H1 (cell line): ENCODE measurements around the gene ATP7A. TPM values are rescaled to one million over a fixed set of nuclear protein-coding genes. Genes with fewer than 3 reads are reported as not detected.

ENCODE experiments used
- CTCF ChIA-PET: fragments of 300-600 bp; sonication (Branson Sonifier 250); formaldehyde crosslinking; loops from one replicate; lab custom pipeline; 2021; ENCODE audit not compliant: partially characterized antibody; lab: Charles Lee
- POLR2A ChIA-PET: fragments of 300-600 bp; sonication (Branson Sonifier 250); formaldehyde crosslinking; loops from one replicate; lab custom pipeline; 2021; ENCODE audit warnings: inconsistent platforms; ENCODE audit not compliant: partially characterized antibody; lab: Charles Lee
- DNase-seq, 2 experiments: peaks; one replicate each; pipeline versions ENCODE4 v3.0.0 to v3.0.0-alpha.2; 2010 to 2022; ENCODE audit warnings: low spot score in 2 of 2, low read depth in 1 of 2, mixed read lengths in 1 of 2
- FAIRE-seq: peaks from 2 replicates; lab custom pipeline; 2011; peaks lifted over from hg19 to GRCh38; lab: Jason Lieb, UNC
- H2AFZ ChIP-seq: 2 replicates; pipeline ENCODE4 v1.8.1; 2012; ENCODE audit warnings: low read length, inconsistent platforms
- H2AK5ac ChIP-seq: 2 replicates; pipeline ENCODE4 v1.6.1; 2013; ENCODE audit warnings: low read depth, low read length
- H2BK120ac ChIP-seq: replicated peaks from 2 replicates; pipeline ENCODE3; 2013; ENCODE audit warnings: low read depth, low read length, inconsistent platforms
- H2BK12ac ChIP-seq: 2 replicates; pipeline ENCODE4 v1.6.1; 2013; ENCODE audit warnings: low read depth, low read length
- H2BK15ac ChIP-seq: 2 replicates; pipeline ENCODE4 v1.6.1; 2013; ENCODE audit warnings: low read length
- H2BK20ac ChIP-seq: 2 replicates; pipeline ENCODE4 v1.6.1; 2013; ENCODE audit warnings: low read length
- H2BK5ac ChIP-seq: 2 replicates; pipeline ENCODE4 v1.6.1; 2013; ENCODE audit warnings: low read depth, low read length
- H3K14ac ChIP-seq: 2 replicates; pipeline ENCODE4 v1.6.1; 2013; ENCODE audit warnings: inconsistent platforms; ENCODE audit not compliant: insufficient read length
- H3K18ac ChIP-seq: 2 replicates; pipeline ENCODE4 v1.6.1; 2013; ENCODE audit warnings: low read length; ENCODE audit errors: extremely low read depth
- H3K23ac ChIP-seq: 2 replicates; pipeline ENCODE4 v1.6.1; 2013; ENCODE audit warnings: inconsistent platforms; ENCODE audit not compliant: insufficient read length
- H3K23me2 ChIP-seq: 2 replicates; pipeline ENCODE4 v1.6.1; 2013; ENCODE audit warnings: low read depth, low read length
- H3K27ac ChIP-seq: 2 replicates; pipeline ENCODE4 v1.6.1; 2011; ENCODE audit warnings: low read depth, low read length, inconsistent platforms
- H3K27me3 ChIP-seq, 4 experiments: replicated peaks in 1 of 4; 1 replicate in 1 of 4; 2 replicates in 3 of 4; pipeline versions ENCODE4 v1.6.1 to v1.8.1; 2011 to 2013; ENCODE audit warnings: low read length in 3 of 4, mild to moderate bottlenecking in 3 of 4, inconsistent platforms in 2 of 4, mixed read lengths in 2 of 4, moderate library complexity in 1 of 4; ENCODE audit not compliant: control insufficient read depth in 3 of 4, insufficient read depth in 3 of 4; ENCODE audit errors: extremely low read depth in 1 of 4
- H3K36me3 ChIP-seq, 4 experiments: 2 replicates each; pipeline versions ENCODE4 v1.6.1 to v1.8.1; 2011 to 2013; ENCODE audit warnings: mild to moderate bottlenecking in 4 of 4, low read length in 3 of 4, moderate library complexity in 2 of 4, control low read depth in 1 of 4, inconsistent platforms in 1 of 4; ENCODE audit not compliant: insufficient read depth in 4 of 4, control insufficient read depth in 2 of 4
- H3K4ac ChIP-seq: replicated peaks from 2 replicates; pipeline ENCODE3; 2013; ENCODE audit warnings: low read length, low read depth, mixed read lengths, inconsistent platforms; ENCODE audit not compliant: insufficient read length
- H3K4me1 ChIP-seq, 4 experiments: replicated peaks in 1 of 4; 1 replicate in 1 of 4; 2 replicates in 3 of 4; pipeline versions ENCODE4 v1.6.1 to v1.8.1; 2011 to 2013; ENCODE audit warnings: low read length in 3 of 4, inconsistent platforms in 2 of 4, mixed read lengths in 1 of 4; ENCODE audit not compliant: insufficient read depth in 4 of 4, control insufficient read depth in 3 of 4
- H3K4me2 ChIP-seq, 2 experiments: 2 replicates each; pipeline versions ENCODE4 v1.6.1 to v1.8.1; 2011 to 2013; ENCODE audit warnings: low read depth in 2 of 2, low read length in 2 of 2, control low read depth in 1 of 2, inconsistent platforms in 1 of 2, mild to moderate bottlenecking in 1 of 2; ENCODE audit not compliant: insufficient read depth in 1 of 2
- H3K4me3 ChIP-seq, 4 experiments: fragments of 200-600, 300-600 bp in 1 of 4; sonication (generic), shearing (Covaris generic), sonication (Bioruptor Twin) in 1 of 4; 2 replicates each; pipeline versions ENCODE4 v1.5.1 to v1.8.1; 2011 to 2016; ENCODE audit warnings: low read length in 4 of 4, low read depth in 3 of 4, control low read depth in 2 of 4, inconsistent platforms in 2 of 4, mild to moderate bottlenecking in 2 of 4, mixed read lengths in 1 of 4, moderate library complexity in 1 of 4; ENCODE audit not compliant: insufficient read depth in 2 of 4; ENCODE audit errors: extremely low read depth in 1 of 4
- H3K56ac ChIP-seq: replicated peaks from 2 replicates; pipeline ENCODE3; 2013; ENCODE audit warnings: low read depth, mild to moderate bottlenecking, mixed read lengths, low read length, inconsistent platforms; ENCODE audit not compliant: insufficient read length
- H3K79me1 ChIP-seq: 2 replicates; pipeline ENCODE4 v1.6.1; 2013; ENCODE audit warnings: low read depth, low read length, control low read depth
- H3K79me2 ChIP-seq, 2 experiments: 2 replicates each; pipeline versions ENCODE4 v1.6.1 to v1.8.1; 2012 to 2013; ENCODE audit warnings: low read length in 2 of 2, mild to moderate bottlenecking in 2 of 2, inconsistent platforms in 1 of 2; ENCODE audit not compliant: insufficient read depth in 2 of 2, control insufficient read depth in 1 of 2
- H3K9ac ChIP-seq, 4 experiments: replicated peaks in 1 of 4; 1 replicate in 1 of 4; 2 replicates in 3 of 4; pipeline versions ENCODE4 v1.6.1 to v1.8.1; 2011 to 2013; ENCODE audit warnings: low read depth in 3 of 4, low read length in 3 of 4, control low read depth in 2 of 4, mild to moderate bottlenecking in 2 of 4, moderate library complexity in 2 of 4, inconsistent platforms in 1 of 4; ENCODE audit errors: extremely low read depth in 1 of 4
- H3K9me3 ChIP-seq, 2 experiments: 2 replicates each; pipeline versions ENCODE4 v1.6.1 to v1.8.1; 2012 to 2013; ENCODE audit warnings: mild to moderate bottlenecking in 2 of 2, moderate library complexity in 2 of 2, control low read depth in 1 of 2, inconsistent platforms in 1 of 2, low read depth in 1 of 2, low read length in 1 of 2, mixed read lengths in 1 of 2; ENCODE audit not compliant: insufficient read depth in 2 of 2
- H4K20me1 ChIP-seq, 2 experiments: replicated peaks in 1 of 2; 2 replicates each; pipeline versions ENCODE3 to v1.8.1; 2011 to 2013; ENCODE audit warnings: inconsistent platforms in 2 of 2, low read length in 2 of 2, mild to moderate bottlenecking in 1 of 2; ENCODE audit not compliant: insufficient read depth in 2 of 2, control insufficient read depth in 1 of 2
- H4K5ac ChIP-seq: 2 replicates; pipeline ENCODE4 v1.6.1; 2013; ENCODE audit warnings: low read length, low read depth, mixed read lengths, inconsistent platforms; ENCODE audit not compliant: insufficient read length
- H4K8ac ChIP-seq: 2 replicates; pipeline ENCODE4 v1.8.0; 2013; ENCODE audit warnings: mild to moderate bottlenecking, moderate library complexity, low read length, inconsistent platforms; ENCODE audit not compliant: insufficient read depth; ENCODE audit errors: extremely low read depth
- H4K91ac ChIP-seq: replicated peaks from 2 replicates; pipeline ENCODE3; 2013; ENCODE audit warnings: low read length, mixed read lengths, inconsistent platforms; ENCODE audit not compliant: insufficient read length
- EGR1 ChIP-seq: IDR thresholded peaks from 2 replicates; pipeline ENCODE4 v1.6.1; 2011; ENCODE audit warnings: low read depth, low read length, borderline replicate concordance
- PHF8 ChIP-seq: fragments of 200-600 bp; sonication (generic); conservative IDR thresholded peaks from 2 replicates; pipeline ENCODE4 v1.7.1; 2012; ENCODE audit warnings: low read depth, mild to moderate bottlenecking, inconsistent platforms, low read length, moderate library complexity
- POLR2AphosphoS5 ChIP-seq: IDR thresholded peaks from 2 replicates; pipeline ENCODE4 v1.6.1; 2011; ENCODE audit warnings: low read depth, low read length
- polyA plus RNA-seq, 7 experiments: library from polyadenylated mRNA; depleted of rRNA in 3 of 7; stranded (reverse) in 5 of 7; unstranded in 2 of 7; fragments of >200 nt in 5 of 7; fragments of 200-250 nt in 2 of 7; gene quantifications; 1 replicate in 5 of 7; 2 replicates in 1 of 7; 4 replicates in 1 of 7; pipeline versions ENCODE4 v1.2.1 to v1.2.3, GENCODE V29; 2011 to 2013; ENCODE audit warnings: missing spikeins in 2 of 7, mixed read lengths in 2 of 7
- total RNA-seq: library from RNA; stranded (reverse); fragmentation: NEBNext Ultra II Directional; extraction: Animal tissue kit (Norgen Biotek cat#: 25700); gene quantifications from 2 replicates; pipeline ENCODE4 v1.2.1, GENCODE V29; 2021

Gene ATP7A
- total and polyA plus RNA-seq, 2 of the 8 experiments (the other 6 are each of a cell fraction or from before 2014, with no cell fraction given) = 0.73 to 2.8 TPM

- Histone ChIP-seq H3K4me3 (no peak overlapping the region), H3K36me3 (no peaks in the 10 kb centered on the region), H3K18ac (no peak overlapping the region), H3K4ac (no peak overlapping the region), H3K27me3 (no peaks in the 10 kb centered on the region), H4K20me1 (no peaks in the 10 kb centered on the region), H3K56ac (no peak overlapping the region), H2BK120ac (no peak overlapping the region), H3K27ac (no peak overlapping the region), H3K23ac (no peak overlapping the region), H3K23me2 (no peaks in the 10 kb centered on the region), H4K91ac (no peak overlapping the region), H4K8ac (no peak overlapping the region), H3K4me1 (no peaks in the 10 kb centered on the region), H4K5ac (no peak overlapping the region), H3K79me2 (no peaks in the 10 kb centered on the region), H3K9ac (no peak overlapping the region), H2AFZ (no peak overlapping the region), H2BK20ac (no peak overlapping the region), H2BK15ac (no peak overlapping the region), H3K14ac (no peak overlapping the region), H2AK5ac (no peak overlapping the region), H3K79me1 (no peaks in the 10 kb centered on the region), H3K9me3 (peaks cover 0 to 3% of the 10 kb centered on the region in 2 experiments; a peak in 1 of 4 replicates), H2BK5ac (no peak overlapping the region), H3K4me2 (no peak overlapping the region), H2BK12ac (no peak overlapping the region)
- CTCF ChIA-PET = interaction anchor here (0.6 kb wide), 1 partner anchor 1507 kb away, joined by 3 read pairs; no protein-coding TSS in a partner anchor
- FAIRE-seq = no peak
- POLR2A ChIA-PET = no interaction called here
- DNase-seq = no peak
- TF ChIP-seq POLR2AphosphoS5 = no peak
- TF ChIP-seq PHF8 = no peak
- no peak for TF ChIP-seq EGR1
Measured at GRCh38 chrX:78063687-78064086, 153.2 kb downstream of the ATP7A start.
